Thyroid gland (tissue), 4 donors: Measurements from ENCODE around the gene CD300LB. TPM values are rescaled to one million over a fixed set of nuclear protein-coding genes. Genes with fewer than 3 reads are reported as not detected.

Experiments
- DNase-seq, 2 donors: peaks; one replicate each; pipeline ENCODE4 v3.0.0-alpha.2; 2019
- H3K27ac ChIP-seq, 3 donors: fragments of 200-600 bp; sonication (generic); 1 replicate in 2 of 3; 2 replicates in 1 of 3; pipeline ENCODE4 v1.5.1; 2016 to 2019; ENCODE audit warnings: mild to moderate bottlenecking in 1 of 3, moderate library complexity in 1 of 3
- H3K27me3 ChIP-seq: fragments of 200-600 bp; sonication (generic); one replicate; pipeline ENCODE4 v1.5.1; 2019
- H3K36me3 ChIP-seq, 2 donors: fragments of 200-600 bp; sonication (generic); one replicate each; pipeline ENCODE4 v1.5.1; 2016 to 2019
- H3K4me1 ChIP-seq, 2 donors: fragments of 200-600 bp; sonication (generic); one replicate each; pipeline ENCODE4 v1.5.1; 2017 to 2019
- H3K4me3 ChIP-seq, 3 donors: fragments of 200-600 bp; sonication (generic); replicated peaks in 1 of 3; 1 replicate in 2 of 3; 2 replicates in 1 of 3; pipeline ENCODE4 v1.5.1; 2016; ENCODE audit warnings: mild to moderate bottlenecking in 1 of 3
- H3K9me3 ChIP-seq: fragments of 200-600 bp; sonication (generic); one replicate; pipeline ENCODE4 v1.5.1; 2017
- CTCF ChIP-seq, 6 experiments: fragments of 200-600 bp in 3 of 6; fragments of 450-650 bp in 3 of 6; sonication (generic) in 3 of 6; IDR thresholded peaks; one replicate each; pipeline ENCODE4 v1.5.1; 2016 to 2019; ENCODE audit warnings: antibody characterized with exemption in 6 of 6, mild to moderate bottlenecking in 2 of 6, inconsistent platforms in 1 of 6, moderate library complexity in 1 of 6
- POLR2A ChIP-seq, 2 donors: fragments of 450-650 bp; IDR thresholded peaks; one replicate each; pipeline ENCODE4 v1.6.1; 2017; ENCODE audit warnings: antibody characterized with exemption in 2 of 2, mild to moderate bottlenecking in 2 of 2, moderate library complexity in 1 of 2
- WGBS, 2 donors: methylation state at CpG; one replicate each; pipeline ENCODE4 v1.1.5; 2017; 5-methylcytosine and 5-hydroxymethylcytosine counted together
- intact Hi-C: fragments of 100-400 bp; cut with DNase I; formaldehyde crosslinking; loops from one replicate; pipeline ENCODE4 v1.15.1; 2023
- total RNA-seq, 4 donors: library from RNA; depleted of rRNA; stranded (reverse); fragments of >200 nt; gene quantifications; one replicate each; pipeline ENCODE4 v1.2.3, GENCODE V29; 2016

Gene CD300LB
- total RNA-seq, 4 donors from 2014 or later: not detected

- WGBS, 2 donors: 87 to 90% methylated on average over 8 of the region's 8 CpGs
- H3K9me3 ChIP-seq: no peaks in the 10 kb centered on the region
- TF ChIP-seq POLR2A (IDR thresholded peaks at IDR 0.05) (no peak), CTCF (IDR thresholded peaks at IDR 0.05) (no peak)
- intact Hi-C loops: no loop called here
- H3K27me3 ChIP-seq: no peaks in the 10 kb centered on the region
- no peaks in the 10 kb centered on the region for H3K36me3 ChIP-seq
- H3K4me3 ChIP-seq: no peak overlapping the region
- DNase-seq: no peak
- no peak overlapping the region for H3K27ac ChIP-seq
- no peaks in the 10 kb centered on the region for H3K4me1 ChIP-seq
Measured at GRCh38 chr17:74527756-74528155, 3.5 kb downstream of the CD300LB start.

GRCh38 chr17:74527081-74527480 lies 4.2 kb downstream of the CD300LB start:
- H3K27ac ChIP-seq: no peak overlapping the region
- H3K4me1 ChIP-seq: no peaks in the 10 kb centered on the region

GRCh38 chr17:74526681-74527080 lies 4.6 kb downstream of the CD300LB start:
- TF ChIP-seq POLR2A (IDR thresholded peaks at IDR 0.05): no peak
- TF ChIP-seq CTCF (IDR thresholded peaks at IDR 0.05): no peak
- no peaks in the 10 kb centered on the region for H3K4me1 ChIP-seq
- H3K4me3 ChIP-seq: no peak overlapping the region
- no peaks in the 10 kb centered on the region for H3K9me3 ChIP-seq
- intact Hi-C loops: no loop called here
- H3K27ac ChIP-seq: no peak overlapping the region
- 73% methylated on average over 3 of the region's 3 CpGs for WGBS, 2 donors
- DNase-seq: no peak
- H3K36me3 ChIP-seq: no peaks in the 10 kb centered on the region
- no peaks in the 10 kb centered on the region for H3K27me3 ChIP-seq

More at GRCh38 chr17:74527081-74527480, 4.2 kb downstream of the CD300LB start:
- Histone ChIP-seq H3K36me3 (no peaks in the 10 kb centered on the region), H3K27me3 (no peaks in the 10 kb centered on the region), H3K9me3 (no peaks in the 10 kb centered on the region), H3K4me3 (no peak overlapping the region)
- intact Hi-C loops: no loop called here
- 91 to 96% methylated on average over 5 of the region's 5 CpGs for WGBS, 2 donors
- TF ChIP-seq CTCF (IDR thresholded peaks at IDR 0.05) (no peak), POLR2A (IDR thresholded peaks at IDR 0.05) (no peak)
- DNase-seq: no peak

- Histone ChIP-seq H3K4me3 (no peak overlapping the region), H3K27me3 (no peaks in the 10 kb centered on the region), H3K9me3 (no peaks in the 10 kb centered on the region), H3K27ac (no peak overlapping the region), H3K36me3 (no peaks in the 10 kb centered on the region), H3K4me1 (no peaks in the 10 kb centered on the region)
- WGBS, 2 donors: 88 to 89% methylated on average over 14 of the region's 14 CpGs
- TF ChIP-seq POLR2A (IDR thresholded peaks at IDR 0.05): no peak
- no peak for TF ChIP-seq CTCF (IDR thresholded peaks at IDR 0.05)
- intact Hi-C loops: no loop called here
- no peak for DNase-seq
Measured at GRCh38 chr17:74525781-74526288, 5.4 kb downstream of the CD300LB start.

- intact Hi-C loops: no loop called here
- Histone ChIP-seq H3K9me3 (no peaks in the 10 kb centered on the region), H3K27ac (no peak overlapping the region), H3K4me1 (no peaks in the 10 kb centered on the region), H3K4me3 (no peak overlapping the region), H3K36me3 (no peaks in the 10 kb centered on the region), H3K27me3 (no peaks in the 10 kb centered on the region)
- no peak for TF ChIP-seq CTCF (IDR thresholded peaks at IDR 0.05)
- no peak for DNase-seq
- 88 to 95% methylated on average over 1 of the region's 1 CpG for WGBS, 2 donors
Measured at GRCh38 chr17:74525465-74525725, 5.9 kb downstream of the CD300LB start.
